Activated CD8-positive, alpha-beta memory T cell treated with anti-CD3 and anti-CD28 coated beads for 4 hours (primary cell): ENCODE measurements around the gene SUGCT.
"Not testable (repeated sequence)": the region's sequence is repeated elsewhere in the genome, so short reads cannot be mapped to it uniquely, and the experiment has no call there.

Experiments
- DNase-seq, 2 donors: peaks; one replicate each; pipeline ENCODE4 v3.0.0-alpha.2; 2020; ENCODE audit warnings: low read depth in 2 of 2

Gene SUGCT

GRCh38 chr7:40200791-40201190 lies 66.0 kb downstream of the SUGCT start:
- no peak for DNase-seq

DNA sequence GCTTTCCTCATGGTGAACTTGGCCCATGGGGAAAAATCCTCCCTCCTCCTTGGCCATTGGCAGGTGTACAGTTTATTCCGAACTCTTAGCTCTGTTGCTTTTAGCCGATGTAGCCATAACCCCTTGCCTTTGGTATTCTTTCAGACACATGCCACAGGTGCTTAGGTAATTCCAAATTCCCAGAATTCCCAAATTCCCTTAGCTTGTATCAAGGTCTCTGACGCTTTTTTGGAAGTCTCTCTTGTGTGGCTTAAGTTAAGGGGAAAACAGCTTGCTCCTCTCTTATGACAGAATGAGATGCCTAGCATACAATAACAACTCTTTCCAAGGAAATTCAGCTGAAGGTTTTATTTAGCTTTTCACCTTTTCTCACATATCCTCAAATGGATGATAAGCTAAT lies 68.0 kb downstream of the SUGCT start:
- DNase-seq = no peak

DNA sequence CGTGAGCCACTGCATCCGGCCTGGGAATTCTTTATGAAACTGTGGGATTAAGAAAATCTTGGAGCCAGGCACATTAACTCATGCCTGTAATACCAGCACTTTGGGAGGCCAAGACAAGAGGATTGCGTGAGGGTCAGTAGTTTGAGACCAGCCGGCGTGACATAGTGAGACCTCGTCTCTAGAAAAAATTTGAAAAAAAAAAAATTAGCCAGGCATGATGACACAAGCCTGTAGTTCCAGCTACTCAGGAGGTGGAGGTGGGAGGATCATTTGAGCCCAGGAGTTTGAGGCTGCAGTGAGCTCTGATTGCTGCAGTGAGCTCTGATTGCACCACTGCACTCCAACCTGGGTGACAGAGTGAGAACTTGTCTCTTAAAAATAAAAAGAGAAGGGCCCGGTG lies 69.8 kb downstream of the SUGCT start:
- no peak for DNase-seq

GRCh38 chr7:40205992-40206391 lies 71.2 kb downstream of the SUGCT start:
- DNase-seq = no peak

DNA sequence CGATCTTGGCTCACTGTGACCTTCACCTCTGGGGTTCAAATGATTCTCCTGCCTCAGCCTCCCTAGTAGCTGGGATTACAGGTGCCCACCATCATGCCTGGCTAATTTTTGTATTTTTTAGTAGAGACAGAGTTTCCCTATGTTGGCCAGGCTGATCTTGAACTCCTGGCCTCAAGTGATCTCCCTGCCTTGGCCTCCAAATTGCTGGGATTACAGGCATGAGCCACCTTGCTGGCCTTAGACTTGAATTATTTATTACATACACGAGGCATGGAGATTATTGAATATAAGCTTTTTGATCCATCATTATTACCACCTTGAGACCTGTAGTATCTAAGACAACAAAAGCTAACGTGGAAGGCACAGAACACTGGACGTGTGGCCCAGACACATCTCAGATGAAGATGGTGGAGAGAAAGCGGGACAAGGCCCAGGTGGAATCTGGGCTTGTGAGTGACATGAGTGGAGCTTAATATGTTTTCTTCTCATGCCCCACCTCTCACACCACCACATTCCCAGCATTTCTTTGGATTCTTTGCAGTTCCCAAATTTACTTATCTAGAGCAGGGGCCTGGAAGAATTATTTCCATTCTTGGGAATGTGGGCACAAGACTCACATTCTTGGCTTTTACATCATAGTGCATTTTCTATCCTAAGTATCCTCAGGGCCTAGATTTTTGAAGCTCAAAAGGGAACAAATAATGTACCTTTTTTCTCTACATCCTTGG lies 76.6 kb downstream of the SUGCT start:
- DNase-seq = no peak

GRCh38 chr7:40213291-40213690 lies 78.5 kb downstream of the SUGCT start:
- no peak for DNase-seq

DNA sequence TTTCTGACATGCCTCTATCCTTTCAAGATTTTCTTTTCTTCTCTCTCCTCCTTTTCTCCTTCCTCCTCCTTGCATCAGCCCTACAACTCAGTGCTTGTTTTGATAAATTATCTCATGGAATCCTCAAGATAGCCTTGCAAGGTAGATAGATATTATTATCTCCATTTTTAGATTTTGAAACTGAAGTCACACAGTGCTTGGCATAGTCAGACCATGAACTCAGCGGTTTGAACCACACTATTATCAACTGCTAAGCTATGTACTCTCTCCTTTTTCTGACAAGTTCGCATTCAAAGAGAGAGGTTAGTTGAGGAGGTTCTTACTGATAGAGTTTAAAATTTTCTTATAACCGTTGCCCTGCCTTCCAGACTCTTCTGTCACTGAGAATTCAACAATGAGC lies 79.1 kb downstream of the SUGCT start:
- DNase-seq = no peak

DNA sequence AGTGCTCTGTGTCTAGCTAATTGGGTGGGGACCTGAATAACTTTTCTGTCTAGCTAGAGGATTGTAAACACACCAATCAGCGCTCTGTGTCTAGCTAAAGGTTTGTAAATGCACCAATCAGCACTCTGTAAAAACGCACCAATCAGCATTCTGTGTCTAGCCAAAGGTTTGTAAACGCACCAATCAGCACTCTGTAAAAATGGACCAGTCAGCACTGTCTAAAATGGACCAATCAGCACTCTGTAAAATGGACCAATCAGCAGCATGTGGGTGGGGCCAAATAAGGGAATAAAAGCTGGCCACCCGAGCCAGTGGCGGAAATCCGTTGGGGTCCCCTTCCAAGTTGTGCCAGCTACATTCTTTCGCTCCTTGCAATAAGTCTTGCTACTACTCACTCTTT lies 83.8 kb downstream of the SUGCT start:
- DNase-seq = not testable (repeated sequence)

DNA sequence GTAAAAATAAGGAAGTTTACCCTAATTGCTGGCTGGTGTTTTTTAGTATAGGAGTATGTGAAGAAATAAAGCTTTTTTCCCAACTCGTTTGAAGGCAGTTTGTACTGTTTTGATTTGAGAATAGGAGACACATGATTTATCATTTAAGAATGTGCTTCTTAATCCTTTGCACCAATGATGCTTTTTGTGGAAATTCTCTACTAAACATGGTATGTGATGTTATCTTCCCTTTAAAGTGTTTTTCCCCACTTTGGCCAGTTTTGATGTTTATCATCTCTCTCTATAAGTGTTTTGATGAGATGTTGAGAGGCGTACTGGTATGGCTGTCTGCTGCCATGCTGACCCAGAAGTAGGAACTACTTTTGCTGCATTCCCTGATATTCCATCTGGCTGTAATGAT lies 85.1 kb downstream of the SUGCT start:
- DNase-seq = no peak

GRCh38 chr7:40220421-40220911 lies 85.7 kb downstream of the SUGCT start:
- no peak for DNase-seq

- DNase-seq = no peak
Measured at GRCh38 chr7:40221836-40222235, 87.0 kb downstream of the SUGCT start.

- DNase-seq = no peak
Measured at GRCh38 chr7:40223451-40224127, 88.8 kb downstream of the SUGCT start.

DNA sequence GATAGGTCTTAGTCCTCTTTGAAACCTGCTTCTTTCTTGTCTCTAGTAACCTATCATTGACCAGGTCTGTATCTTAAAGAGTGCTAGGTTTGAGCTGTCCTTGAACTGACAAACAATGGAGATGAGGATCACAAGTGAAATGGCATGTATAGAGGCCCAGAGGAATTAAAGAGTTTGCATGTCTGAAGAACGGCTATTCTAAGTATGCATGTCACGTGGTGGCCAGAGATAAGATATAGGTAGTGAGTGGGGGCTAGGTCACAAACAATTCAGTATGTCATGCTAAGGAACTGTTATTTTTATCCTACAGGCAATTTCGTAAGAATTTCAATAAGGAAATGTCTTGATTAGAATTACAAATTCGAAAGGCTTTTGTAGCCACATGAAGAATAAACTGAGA lies 95.3 kb downstream of the SUGCT start:
- DNase-seq = no peak

GRCh38 chr7:40231796-40232195 lies 97.0 kb downstream of the SUGCT start:
- DNase-seq = no peak

- DNase-seq = no peak
Measured at GRCh38 chr7:40232242-40232893, 97.6 kb downstream of the SUGCT start.

- no peak for DNase-seq
Measured at GRCh38 chr7:40234046-40234445, 99.2 kb downstream of the SUGCT start.

DNA sequence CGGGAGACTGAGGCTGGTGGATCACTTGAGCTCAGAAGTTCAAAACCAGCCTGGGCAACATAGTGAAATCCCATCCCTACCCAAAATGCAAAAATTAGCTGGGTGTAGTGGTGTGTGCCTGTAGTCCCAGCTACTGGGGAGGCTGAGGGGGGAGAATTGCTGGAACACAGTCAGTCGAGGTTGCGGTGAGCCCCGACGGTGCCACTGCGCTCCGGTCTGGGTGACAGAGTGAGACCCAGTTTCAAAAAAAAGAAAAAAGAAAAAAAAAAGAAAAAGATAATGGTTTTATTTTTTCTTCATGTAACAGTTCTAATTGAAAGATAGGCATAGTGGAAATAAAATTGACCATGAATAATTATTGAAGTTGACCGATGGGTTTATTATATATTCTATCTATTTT lies 99.9 kb downstream of the SUGCT start:
- no peak for DNase-seq

- DNase-seq = no peak
Measured at GRCh38 chr7:40237731-40238130, 102.9 kb downstream of the SUGCT start.

DNA sequence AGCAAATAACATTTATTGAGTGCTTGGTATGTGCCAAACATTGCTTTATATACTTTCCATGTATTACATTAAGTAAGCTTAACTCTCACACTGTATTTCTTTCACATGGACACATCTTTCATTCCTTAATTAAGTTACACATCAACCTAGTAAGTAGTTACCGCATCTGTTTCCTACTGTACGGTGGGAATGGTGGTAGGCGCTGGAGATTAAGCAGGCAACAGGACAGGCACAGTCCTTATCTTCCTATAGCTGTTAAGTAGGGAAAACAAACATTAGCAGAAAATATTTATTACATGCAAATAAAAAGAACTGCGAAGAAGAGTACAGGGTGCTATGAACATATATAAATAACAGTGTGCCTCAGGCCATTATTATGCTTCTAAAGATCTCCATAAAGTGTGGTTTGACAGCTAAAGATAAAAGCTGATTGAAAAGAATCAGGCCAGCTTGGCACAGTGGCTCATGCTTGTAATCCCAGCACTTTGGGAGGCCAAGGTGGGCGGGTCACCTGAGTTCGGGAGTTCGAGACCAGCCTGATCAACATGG lies 105.0 kb downstream of the SUGCT start:
- DNase-seq = no peak

GRCh38 chr7:40243076-40243475 lies 108.3 kb downstream of the SUGCT start:
- no peak for DNase-seq

GRCh38 chr7:40244226-40244625 lies 109.4 kb downstream of the SUGCT start:
- DNase-seq = no peak

DNA sequence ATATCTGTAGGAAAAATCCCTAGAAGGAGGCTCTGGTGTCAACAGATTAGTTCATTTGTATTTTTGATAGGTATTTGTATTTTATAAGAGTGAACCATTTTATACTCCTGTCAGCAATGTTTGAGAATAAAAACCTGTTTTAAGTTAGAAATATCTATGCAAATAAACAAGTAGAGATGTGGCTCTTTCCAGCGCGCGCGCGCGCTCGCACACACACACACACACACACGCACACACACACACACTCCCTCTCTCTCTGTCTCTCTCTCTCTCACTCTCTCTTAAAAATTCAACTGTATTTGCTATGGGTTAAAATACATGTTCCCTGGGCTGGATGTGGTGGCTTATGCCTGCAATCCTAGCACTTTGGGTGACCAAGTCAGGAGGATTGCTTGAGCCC lies 113.9 kb downstream of the SUGCT start:
- no peak for DNase-seq

- not testable (repeated sequence) for DNase-seq
Measured at GRCh38 chr7:40253444-40253843, 118.6 kb downstream of the SUGCT start.
